ENCODE measurements around the gene GPR150.

GPR150 gene

DNA sequence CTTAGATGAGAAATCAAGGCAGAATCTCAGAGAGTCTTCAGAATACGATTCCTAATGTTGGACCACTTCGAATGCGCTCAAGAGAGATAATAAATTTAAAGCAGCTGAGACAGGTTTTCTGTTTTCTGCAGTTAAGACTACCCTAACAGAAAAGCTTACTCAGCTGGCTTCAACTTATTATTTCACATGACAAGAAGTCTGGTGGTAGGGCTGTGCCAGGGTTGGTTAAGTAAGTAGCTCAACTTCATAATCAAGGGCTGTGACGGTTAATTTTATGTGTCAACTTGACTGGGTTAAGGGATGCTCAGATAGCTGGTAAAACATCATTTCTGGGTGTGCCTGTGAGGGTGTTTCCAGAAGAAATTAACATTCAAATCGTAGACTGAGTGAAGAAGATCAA, 3.8 kb downstream of the GPR150 start:
- peaks cover 24 to 25% of the 10 kb centered on the region in 2 experiments for H3K4me1 ChIP-seq (ENCODE audit: control insufficient read depth in 1 of 2, insufficient read depth in 1 of 2, low read depth in 1 of 2, low read length in 1 of 2)
- TF ChIP-seq, protein P1, sequence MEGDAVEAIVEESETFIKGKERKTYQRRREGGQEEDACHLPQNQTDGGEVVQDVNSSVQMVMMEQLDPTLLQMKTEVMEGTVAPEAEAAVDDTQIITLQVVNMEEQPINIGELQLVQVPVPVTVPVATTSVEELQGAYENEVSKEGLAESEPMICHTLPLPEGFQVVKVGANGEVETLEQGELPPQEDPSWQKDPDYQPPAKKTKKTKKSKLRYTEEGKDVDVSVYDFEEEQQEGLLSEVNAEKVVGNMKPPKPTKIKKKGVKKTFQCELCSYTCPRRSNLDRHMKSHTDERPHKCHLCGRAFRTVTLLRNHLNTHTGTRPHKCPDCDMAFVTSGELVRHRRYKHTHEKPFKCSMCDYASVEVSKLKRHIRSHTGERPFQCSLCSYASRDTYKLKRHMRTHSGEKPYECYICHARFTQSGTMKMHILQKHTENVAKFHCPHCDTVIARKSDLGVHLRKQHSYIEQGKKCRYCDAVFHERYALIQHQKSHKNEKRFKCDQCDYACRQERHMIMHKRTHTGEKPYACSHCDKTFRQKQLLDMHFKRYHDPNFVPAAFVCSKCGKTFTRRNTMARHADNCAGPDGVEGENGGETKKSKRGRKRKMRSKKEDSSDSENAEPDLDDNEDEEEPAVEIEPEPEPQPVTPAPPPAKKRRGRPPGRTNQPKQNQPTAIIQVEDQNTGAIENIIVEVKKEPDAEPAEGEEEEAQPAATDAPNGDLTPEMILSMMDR (IDR thresholded peaks at IDR 0.05) = no peak
- no peaks in the 10 kb centered on the region for H3K9me3 ChIP-seq
- H3K4me3 ChIP-seq (ENCODE audit: low read depth in 1 of 2, low read length in 1 of 2) = no peak overlapping the region
- no peak overlapping the region for H3K27ac ChIP-seq
- H3K36me3 ChIP-seq = no peaks in the 10 kb centered on the region
- H3K27me3 ChIP-seq = peaks cover 51% of the 10 kb centered on the region

DNA sequence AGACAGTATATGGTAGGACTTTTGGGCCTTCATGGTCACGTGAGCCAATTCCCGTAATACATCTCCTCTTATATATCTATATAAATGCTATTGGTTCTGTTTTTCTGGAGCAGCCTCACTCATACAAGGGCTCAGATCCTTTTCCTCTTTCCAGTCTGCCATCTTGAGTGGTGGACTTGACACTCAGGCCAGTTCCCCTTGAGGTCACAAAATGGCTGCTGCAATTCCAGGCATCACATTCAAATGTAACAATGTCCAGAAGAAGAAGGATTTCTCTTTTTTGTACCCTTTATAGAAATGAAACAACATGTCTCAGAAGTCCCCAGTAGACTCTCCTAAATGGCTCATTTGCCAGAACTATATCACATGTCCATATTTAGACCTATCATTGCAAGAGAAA, 4.5 kb downstream of the GPR150 start:
- TF ChIP-seq, protein P1 (IDR thresholded peaks at IDR 0.05) = no peak
- no peaks in the 10 kb centered on the region for H3K9me3 ChIP-seq
- H3K27ac ChIP-seq = no peak overlapping the region
- no peaks in the 10 kb centered on the region for H3K36me3 ChIP-seq
- H3K27me3 ChIP-seq = peaks cover 44% of the 10 kb centered on the region
- no peak overlapping the region for H3K4me3 ChIP-seq (ENCODE audit: low read depth in 1 of 2, low read length in 1 of 2)
- H3K4me1 ChIP-seq (ENCODE audit: control insufficient read depth in 1 of 2, insufficient read depth in 1 of 2, low read depth in 1 of 2, low read length in 1 of 2) = peaks cover 22 to 23% of the 10 kb centered on the region in 2 experiments

DNA sequence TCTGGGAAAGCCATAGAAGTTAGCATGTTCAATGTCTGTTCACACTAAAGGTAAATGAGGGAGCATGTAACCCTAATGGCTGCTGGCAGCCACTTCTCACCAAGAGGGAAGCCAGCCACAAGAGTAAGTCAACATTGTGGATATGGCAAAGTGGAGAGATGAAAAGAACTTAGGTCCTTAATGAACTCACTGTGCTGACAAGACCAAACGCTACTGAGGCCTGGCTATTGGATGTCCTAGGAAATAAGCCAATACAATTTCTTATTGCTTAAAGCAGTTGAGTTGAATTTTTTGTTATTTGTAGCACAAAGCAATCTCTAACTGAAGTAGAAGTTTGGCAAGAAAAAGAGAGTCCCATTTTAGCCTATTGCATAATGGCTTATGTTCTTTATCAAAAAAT, 6.8 kb downstream of the GPR150 start:
- Histone ChIP-seq H3K4me3 (ENCODE audit: low read depth in 1 of 2, low read length in 1 of 2) (no peak overlapping the region), H3K27me3 (peaks cover 21% of the 10 kb centered on the region), H3K27ac (no peak overlapping the region), H3K36me3 (no peaks in the 10 kb centered on the region), H3K9me3 (no peaks in the 10 kb centered on the region), H3K4me1 (ENCODE audit: control insufficient read depth in 1 of 2, insufficient read depth in 1 of 2, low read depth in 1 of 2, low read length in 1 of 2) (peaks cover 1 to 2% of the 10 kb centered on the region in 2 experiments)
- TF ChIP-seq, protein P1 (IDR thresholded peaks at IDR 0.05) = no peak

DNA sequence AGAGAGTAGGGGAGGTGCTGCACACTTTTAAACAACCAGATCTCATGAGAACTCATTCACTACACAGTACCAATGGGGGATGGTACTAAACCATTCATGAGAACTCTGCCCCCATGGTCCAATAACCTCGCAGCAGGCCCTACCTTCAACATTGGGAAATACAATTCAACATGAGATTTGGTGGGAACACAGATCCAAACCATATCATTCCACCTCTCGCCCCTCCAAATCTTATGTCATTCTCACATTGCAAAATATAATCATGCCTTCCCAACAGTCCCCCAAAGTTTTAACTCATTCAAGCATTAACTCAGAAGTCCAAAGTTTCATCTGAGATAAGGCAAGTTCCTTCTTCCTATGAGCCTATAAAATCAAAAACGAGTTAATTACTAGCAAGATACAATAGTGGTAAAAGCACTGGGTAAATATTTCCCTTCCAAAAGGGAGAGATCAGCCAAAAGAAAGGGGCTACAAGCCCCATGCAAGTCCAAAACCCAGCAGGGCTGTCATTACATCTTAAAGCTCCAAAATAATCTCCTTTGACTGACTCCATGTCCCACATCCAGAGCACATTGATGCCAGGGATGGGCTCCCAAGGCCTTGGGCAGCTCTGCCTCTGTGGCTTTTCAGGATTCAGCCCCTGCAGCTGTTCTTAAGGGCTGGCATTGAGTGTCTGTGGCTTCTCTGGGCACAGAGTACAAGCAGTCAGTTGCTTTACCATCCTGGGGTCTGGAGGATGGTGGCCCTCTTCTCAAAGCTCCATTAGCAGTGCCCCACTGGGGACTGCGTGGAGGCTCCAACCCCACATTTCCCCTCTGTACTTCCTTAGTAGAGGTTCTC, 8.3 kb downstream of the GPR150 start:
- H3K4me1 ChIP-seq (ENCODE audit: control insufficient read depth in 1 of 2, insufficient read depth in 1 of 2, low read depth in 1 of 2, low read length in 1 of 2) = peaks cover 0 to 3% of the 10 kb centered on the region in 2 experiments
- no peak overlapping the region for H3K4me3 ChIP-seq (ENCODE audit: low read depth in 1 of 2, low read length in 1 of 2)
- peaks cover 6% of the 10 kb centered on the region for H3K27me3 ChIP-seq
- H3K27ac ChIP-seq = no peak overlapping the region
- no peaks in the 10 kb centered on the region for H3K9me3 ChIP-seq
- no peaks in the 10 kb centered on the region for H3K36me3 ChIP-seq
- TF ChIP-seq, protein P1 (IDR thresholded peaks at IDR 0.05) = no peak

DNA sequence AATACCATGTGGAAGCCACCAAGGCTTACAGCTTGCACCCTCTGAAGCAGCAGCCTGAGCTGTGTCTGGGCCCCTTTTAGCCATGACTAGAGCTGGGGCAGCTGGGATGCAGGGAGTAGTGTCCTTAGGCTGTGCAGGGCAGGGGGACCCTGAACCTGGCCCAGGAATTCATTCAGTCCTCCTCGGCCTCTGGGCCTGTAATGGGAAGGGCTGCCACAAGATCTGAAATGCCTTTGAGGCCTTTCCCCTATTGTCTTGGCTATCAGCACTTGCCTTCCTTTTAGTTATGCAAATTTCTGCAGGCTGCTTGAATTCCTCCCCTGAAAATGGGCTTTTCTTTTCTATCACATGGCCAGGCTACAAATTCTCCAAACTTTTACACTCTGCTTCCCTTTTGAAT, 9.0 kb downstream of the GPR150 start:
- Histone ChIP-seq H3K27me3 (no peaks in the 10 kb centered on the region), H3K4me3 (ENCODE audit: low read depth in 1 of 2, low read length in 1 of 2) (no peak overlapping the region), H3K27ac (no peak overlapping the region), H3K36me3 (no peaks in the 10 kb centered on the region), H3K9me3 (no peaks in the 10 kb centered on the region), H3K4me1 (ENCODE audit: control insufficient read depth in 1 of 2, insufficient read depth in 1 of 2, low read depth in 1 of 2, low read length in 1 of 2) (peaks cover 0 to 3% of the 10 kb centered on the region in 2 experiments)
- TF ChIP-seq, protein P1 (IDR thresholded peaks at IDR 0.05) = no peak
